Loucy (cell line): ENCODE data around the gene RCAN1.

Experiments used
- EZH2phosphoT487 ChIP-seq: fragments of 200-600 bp; IDR thresholded peaks from 2 replicates; pipeline ENCODE4 v1.6.1; 2018; ENCODE audit warnings: antibody characterized with exemption, mild to moderate bottlenecking, moderate library complexity, borderline replicate concordance
- TF ChIP-seq, protein P1 (sequence below): fragments of 200-600 bp; sonication (generic); conservative IDR thresholded peaks from 2 replicates; pipeline ENCODE4 v1.5.1; 2014; ENCODE audit warnings: mild to moderate bottlenecking, antibody characterized with exemption, low read length

DNA sequence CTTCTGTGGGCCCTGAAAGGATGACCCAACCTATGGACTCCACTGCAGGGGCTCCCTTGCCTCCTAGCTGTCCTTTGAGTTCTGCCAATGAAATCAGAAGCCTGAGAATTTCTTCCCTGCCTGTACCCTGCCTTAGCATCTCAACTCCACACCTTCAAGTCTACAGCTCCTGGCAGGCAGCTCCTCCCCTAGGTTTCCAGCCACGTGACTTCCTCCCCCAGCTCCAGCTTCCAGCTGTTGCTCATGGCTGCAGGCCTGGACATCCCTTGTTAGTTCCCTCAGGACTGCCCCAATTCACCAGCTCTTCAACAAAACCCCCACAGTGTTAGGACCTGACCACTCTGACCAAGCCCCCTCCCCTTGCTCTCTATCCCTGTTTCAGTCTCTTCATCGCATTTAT is 2.4 kb downstream of the RCAN1 start:
- TF ChIP-seq, protein P1, sequence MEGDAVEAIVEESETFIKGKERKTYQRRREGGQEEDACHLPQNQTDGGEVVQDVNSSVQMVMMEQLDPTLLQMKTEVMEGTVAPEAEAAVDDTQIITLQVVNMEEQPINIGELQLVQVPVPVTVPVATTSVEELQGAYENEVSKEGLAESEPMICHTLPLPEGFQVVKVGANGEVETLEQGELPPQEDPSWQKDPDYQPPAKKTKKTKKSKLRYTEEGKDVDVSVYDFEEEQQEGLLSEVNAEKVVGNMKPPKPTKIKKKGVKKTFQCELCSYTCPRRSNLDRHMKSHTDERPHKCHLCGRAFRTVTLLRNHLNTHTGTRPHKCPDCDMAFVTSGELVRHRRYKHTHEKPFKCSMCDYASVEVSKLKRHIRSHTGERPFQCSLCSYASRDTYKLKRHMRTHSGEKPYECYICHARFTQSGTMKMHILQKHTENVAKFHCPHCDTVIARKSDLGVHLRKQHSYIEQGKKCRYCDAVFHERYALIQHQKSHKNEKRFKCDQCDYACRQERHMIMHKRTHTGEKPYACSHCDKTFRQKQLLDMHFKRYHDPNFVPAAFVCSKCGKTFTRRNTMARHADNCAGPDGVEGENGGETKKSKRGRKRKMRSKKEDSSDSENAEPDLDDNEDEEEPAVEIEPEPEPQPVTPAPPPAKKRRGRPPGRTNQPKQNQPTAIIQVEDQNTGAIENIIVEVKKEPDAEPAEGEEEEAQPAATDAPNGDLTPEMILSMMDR: no peak
- TF ChIP-seq EZH2phosphoT487: no peak
